ENCODE results near the gene PPT2. TPM values are rescaled to one million over a fixed set of nuclear protein-coding genes. Genes with fewer than 3 reads are reported as not detected.
A peak's percentile ranks its signal among the peaks of the same experiment; 100 is the strongest.

The PPT2 gene
- total and polyA plus RNA-seq, 2 of the 13 experiments (the other 11 are each of a cell fraction or from before 2014, with no cell fraction given): 39.2 to 61.8 TPM

DNA sequence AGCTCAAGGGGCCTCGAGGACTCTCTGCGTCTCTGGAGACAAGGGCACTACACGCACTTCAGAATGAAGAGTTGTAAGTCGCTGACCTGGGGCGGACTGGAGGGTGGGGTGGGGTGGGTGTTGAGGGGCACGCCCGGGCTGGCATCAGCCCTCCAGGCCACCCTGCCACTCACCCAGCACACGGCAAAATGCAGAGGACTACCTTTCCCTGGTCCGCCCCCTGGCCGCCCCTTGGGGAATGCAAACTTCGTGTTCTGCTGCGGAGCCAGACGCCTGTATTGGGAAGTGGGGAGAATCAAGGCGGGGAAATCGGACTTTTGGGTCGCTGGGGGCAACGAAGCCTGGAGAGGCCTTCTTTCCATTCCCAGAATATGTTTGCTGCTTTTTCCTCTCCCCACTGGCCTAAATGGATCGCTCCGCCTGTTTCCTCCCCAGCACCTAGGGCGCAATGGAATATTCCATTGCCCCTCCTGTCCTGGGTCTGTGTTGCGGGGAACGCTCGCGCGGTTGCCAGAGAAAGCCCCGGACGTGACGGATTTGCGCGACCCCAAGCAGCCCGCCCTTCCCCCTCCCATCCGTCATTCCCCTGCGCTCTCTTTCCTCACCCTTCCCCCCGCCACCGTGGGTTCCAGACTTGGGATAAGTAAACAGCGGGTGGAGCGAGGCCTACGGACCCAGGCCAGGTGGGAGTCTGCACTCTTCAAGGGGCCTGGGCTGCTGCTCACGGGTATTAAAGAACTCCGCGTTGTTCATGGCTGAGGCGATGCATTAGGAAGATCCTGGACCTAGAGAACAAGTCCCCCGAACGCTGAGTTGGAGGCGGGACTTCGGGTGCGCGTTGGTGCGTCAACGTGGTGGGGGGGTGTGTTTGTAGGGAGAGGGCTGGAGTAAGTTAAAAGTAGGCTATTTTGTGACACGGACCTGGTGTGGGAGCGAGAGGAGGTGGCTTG, at the start of gene PPT2 (continued):
- TF ChIP-seq, protein P1, sequence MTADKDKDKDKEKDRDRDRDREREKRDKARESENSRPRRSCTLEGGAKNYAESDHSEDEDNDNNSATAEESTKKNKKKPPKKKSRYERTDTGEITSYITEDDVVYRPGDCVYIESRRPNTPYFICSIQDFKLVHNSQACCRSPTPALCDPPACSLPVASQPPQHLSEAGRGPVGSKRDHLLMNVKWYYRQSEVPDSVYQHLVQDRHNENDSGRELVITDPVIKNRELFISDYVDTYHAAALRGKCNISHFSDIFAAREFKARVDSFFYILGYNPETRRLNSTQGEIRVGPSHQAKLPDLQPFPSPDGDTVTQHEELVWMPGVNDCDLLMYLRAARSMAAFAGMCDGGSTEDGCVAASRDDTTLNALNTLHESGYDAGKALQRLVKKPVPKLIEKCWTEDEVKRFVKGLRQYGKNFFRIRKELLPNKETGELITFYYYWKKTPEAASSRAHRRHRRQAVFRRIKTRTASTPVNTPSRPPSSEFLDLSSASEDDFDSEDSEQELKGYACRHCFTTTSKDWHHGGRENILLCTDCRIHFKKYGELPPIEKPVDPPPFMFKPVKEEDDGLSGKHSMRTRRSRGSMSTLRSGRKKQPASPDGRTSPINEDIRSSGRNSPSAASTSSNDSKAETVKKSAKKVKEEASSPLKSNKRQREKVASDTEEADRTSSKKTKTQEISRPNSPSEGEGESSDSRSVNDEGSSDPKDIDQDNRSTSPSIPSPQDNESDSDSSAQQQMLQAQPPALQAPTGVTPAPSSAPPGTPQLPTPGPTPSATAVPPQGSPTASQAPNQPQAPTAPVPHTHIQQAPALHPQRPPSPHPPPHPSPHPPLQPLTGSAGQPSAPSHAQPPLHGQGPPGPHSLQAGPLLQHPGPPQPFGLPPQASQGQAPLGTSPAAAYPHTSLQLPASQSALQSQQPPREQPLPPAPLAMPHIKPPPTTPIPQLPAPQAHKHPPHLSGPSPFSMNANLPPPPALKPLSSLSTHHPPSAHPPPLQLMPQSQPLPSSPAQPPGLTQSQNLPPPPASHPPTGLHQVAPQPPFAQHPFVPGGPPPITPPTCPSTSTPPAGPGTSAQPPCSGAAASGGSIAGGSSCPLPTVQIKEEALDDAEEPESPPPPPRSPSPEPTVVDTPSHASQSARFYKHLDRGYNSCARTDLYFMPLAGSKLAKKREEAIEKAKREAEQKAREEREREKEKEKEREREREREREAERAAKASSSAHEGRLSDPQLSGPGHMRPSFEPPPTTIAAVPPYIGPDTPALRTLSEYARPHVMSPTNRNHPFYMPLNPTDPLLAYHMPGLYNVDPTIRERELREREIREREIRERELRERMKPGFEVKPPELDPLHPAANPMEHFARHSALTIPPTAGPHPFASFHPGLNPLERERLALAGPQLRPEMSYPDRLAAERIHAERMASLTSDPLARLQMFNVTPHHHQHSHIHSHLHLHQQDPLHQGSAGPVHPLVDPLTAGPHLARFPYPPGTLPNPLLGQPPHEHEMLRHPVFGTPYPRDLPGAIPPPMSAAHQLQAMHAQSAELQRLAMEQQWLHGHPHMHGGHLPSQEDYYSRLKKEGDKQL (CRISPR knock-in tag; IDR thresholded peaks at IDR 0.05; ENCODE audit: low read depth): no peak; the same call in 1 of the 2 replicates
- TF ChIP-seq CBX1 (IDR thresholded peaks at IDR 0.05; ENCODE audit: low read depth) (no peak), SMAD3 (CRISPR knock-in tag; IDR thresholded peaks at IDR 0.05) (peak; percentile 58; the same call in 1 of the 2 replicates), GATAD2A (CRISPR knock-in tag; IDR thresholded peaks at IDR 0.05) (peak; percentile 76), PITX1 (CRISPR knock-in tag; IDR thresholded peaks at IDR 0.05) (no peak; the same call in 1 of the 2 replicates), SAP130 (CRISPR knock-in tag; IDR thresholded peaks at IDR 0.05; ENCODE audit: low read depth) (peak; percentile 97), ZNF101 (CRISPR knock-in tag; IDR thresholded peaks at IDR 0.05; ENCODE audit: borderline replicate concordance, low read depth) (peak; percentile 71; the same call in 1 of the 2 replicates), KDM5B (CRISPR knock-in tag; IDR thresholded peaks at IDR 0.05; ENCODE audit: borderline replicate concordance) (no peak), ZNF543 (CRISPR knock-in tag; IDR thresholded peaks at IDR 0.05) (peak; percentile 85), SRSF9 (IDR thresholded peaks at IDR 0.05; ENCODE audit: borderline replicate concordance, insufficient read depth, low read depth, low read length, poor library complexity, severe bottlenecking) (no peak), RFXANK (CRISPR knock-in tag; IDR thresholded peaks at IDR 0.05) (0 out of 2 replicates have a peak, but pooled peaks have one; percentile 45), PHB2 (IDR thresholded peaks at IDR 0.05; ENCODE audit: partially characterized antibody) (no peak), MYC (CRISPR knock-in tag; IDR thresholded peaks at IDR 0.05; ENCODE audit: borderline replicate concordance) (peak; percentile 54; the same call in 1 of the 2 replicates), ZNF607 (CRISPR knock-in tag; IDR thresholded peaks at IDR 0.05; ENCODE audit: borderline replicate concordance) (no peak), XRCC5 (optimal IDR thresholded peaks at IDR 0.05; ENCODE audit: low read length) (peak; percentile 28), SRSF4 (IDR thresholded peaks at IDR 0.05; ENCODE audit: low read depth, low read length, poor library complexity, severe bottlenecking) (no peak), HOXA3 (CRISPR knock-in tag; IDR thresholded peaks at IDR 0.05) (peak; percentile 89), SP5 (CRISPR knock-in tag; IDR thresholded peaks at IDR 0.05; ENCODE audit: borderline replicate concordance, low read depth) (peak; percentile 39; the same call in 1 of the 2 replicates), DR1 (CRISPR knock-in tag; IDR thresholded peaks at IDR 0.05) (peak; percentile 77; the same call in 1 of the 2 replicates), ZNF326 (CRISPR knock-in tag; IDR thresholded peaks at IDR 0.05; ENCODE audit: borderline replicate concordance) (no peak), IKZF1 (IDR thresholded peaks at IDR 0.05) (no peak), ZNF552 (CRISPR knock-in tag; IDR thresholded peaks at IDR 0.05; ENCODE audit: borderline replicate concordance) (no peak; the same call in 1 of the 2 replicates), BCL6 (CRISPR knock-in tag; IDR thresholded peaks at IDR 0.05) (no peak)
- TF ChIP-seq, protein P2, sequence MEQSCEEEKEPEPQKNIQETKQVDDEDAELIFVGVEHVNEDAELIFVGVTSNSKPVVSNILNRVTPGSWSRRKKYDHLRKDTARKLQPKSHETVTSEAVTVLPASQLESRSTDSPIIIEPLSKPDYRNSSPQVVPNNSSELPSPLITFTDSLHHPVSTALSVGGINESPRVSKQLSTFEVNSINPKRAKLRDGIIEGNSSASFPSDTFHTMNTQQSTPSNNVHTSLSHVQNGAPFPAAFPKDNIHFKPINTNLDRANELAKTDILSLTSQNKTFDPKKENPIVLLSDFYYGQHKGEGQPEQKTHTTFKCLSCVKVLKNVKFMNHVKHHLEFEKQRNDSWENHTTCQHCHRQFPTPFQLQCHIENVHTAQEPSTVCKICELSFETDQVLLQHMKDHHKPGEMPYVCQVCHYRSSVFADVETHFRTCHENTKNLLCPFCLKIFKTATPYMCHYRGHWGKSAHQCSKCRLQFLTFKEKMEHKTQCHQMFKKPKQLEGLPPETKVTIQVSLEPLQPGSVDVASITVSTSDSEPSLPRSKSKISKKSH (CRISPR knock-in tag; IDR thresholded peaks at IDR 0.05; ENCODE audit: borderline replicate concordance): peak; percentile 15; the same call in 1 of the 2 replicates
